Loucy (cell line): ENCODE results near the gene LIX1.

ENCODE experiments used
- EZH2phosphoT487 ChIP-seq: fragments of 200-600 bp; IDR thresholded peaks from 2 replicates; pipeline ENCODE4 v1.6.1; 2018; ENCODE audit warnings: antibody characterized with exemption, mild to moderate bottlenecking, moderate library complexity, borderline replicate concordance
- TF ChIP-seq, protein P1 (sequence below): fragments of 200-600 bp; sonication (generic); conservative IDR thresholded peaks from 2 replicates; pipeline ENCODE4 v1.5.1; 2014; ENCODE audit warnings: mild to moderate bottlenecking, antibody characterized with exemption, low read length

DNA sequence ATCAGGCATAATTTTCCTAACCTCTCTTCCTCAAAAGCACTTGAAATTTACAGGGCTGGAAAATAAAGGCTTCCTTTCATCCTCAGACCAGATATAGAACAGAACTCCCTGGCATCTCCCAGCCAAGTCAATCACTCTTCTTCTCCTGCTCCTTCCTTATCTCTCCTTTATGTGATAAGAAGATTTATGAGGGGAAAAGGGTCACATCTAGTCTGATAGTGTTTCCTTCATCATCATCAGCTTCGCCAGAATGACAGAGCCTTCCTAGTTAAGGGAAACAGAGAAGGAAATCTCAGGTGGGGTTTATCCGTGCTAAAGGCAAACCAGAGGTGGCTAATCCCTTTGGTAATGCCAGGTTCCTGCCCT lies 36.2 kb downstream of the LIX1 start:
- TF ChIP-seq, protein P1, sequence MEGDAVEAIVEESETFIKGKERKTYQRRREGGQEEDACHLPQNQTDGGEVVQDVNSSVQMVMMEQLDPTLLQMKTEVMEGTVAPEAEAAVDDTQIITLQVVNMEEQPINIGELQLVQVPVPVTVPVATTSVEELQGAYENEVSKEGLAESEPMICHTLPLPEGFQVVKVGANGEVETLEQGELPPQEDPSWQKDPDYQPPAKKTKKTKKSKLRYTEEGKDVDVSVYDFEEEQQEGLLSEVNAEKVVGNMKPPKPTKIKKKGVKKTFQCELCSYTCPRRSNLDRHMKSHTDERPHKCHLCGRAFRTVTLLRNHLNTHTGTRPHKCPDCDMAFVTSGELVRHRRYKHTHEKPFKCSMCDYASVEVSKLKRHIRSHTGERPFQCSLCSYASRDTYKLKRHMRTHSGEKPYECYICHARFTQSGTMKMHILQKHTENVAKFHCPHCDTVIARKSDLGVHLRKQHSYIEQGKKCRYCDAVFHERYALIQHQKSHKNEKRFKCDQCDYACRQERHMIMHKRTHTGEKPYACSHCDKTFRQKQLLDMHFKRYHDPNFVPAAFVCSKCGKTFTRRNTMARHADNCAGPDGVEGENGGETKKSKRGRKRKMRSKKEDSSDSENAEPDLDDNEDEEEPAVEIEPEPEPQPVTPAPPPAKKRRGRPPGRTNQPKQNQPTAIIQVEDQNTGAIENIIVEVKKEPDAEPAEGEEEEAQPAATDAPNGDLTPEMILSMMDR: no peak
- TF ChIP-seq EZH2phosphoT487: no peak
